GM12801 (cell line): ENCODE data around the gene SGK2.

Source experiments
- TF ChIP-seq, protein P1 (sequence below): IDR thresholded peaks from one replicate; pipeline ENCODE4 v1.5.1; 2011; ENCODE audit warnings: control low read depth; ENCODE audit not compliant: insufficient read length; ENCODE audit errors: extremely low read depth

The SGK2 gene

DNA sequence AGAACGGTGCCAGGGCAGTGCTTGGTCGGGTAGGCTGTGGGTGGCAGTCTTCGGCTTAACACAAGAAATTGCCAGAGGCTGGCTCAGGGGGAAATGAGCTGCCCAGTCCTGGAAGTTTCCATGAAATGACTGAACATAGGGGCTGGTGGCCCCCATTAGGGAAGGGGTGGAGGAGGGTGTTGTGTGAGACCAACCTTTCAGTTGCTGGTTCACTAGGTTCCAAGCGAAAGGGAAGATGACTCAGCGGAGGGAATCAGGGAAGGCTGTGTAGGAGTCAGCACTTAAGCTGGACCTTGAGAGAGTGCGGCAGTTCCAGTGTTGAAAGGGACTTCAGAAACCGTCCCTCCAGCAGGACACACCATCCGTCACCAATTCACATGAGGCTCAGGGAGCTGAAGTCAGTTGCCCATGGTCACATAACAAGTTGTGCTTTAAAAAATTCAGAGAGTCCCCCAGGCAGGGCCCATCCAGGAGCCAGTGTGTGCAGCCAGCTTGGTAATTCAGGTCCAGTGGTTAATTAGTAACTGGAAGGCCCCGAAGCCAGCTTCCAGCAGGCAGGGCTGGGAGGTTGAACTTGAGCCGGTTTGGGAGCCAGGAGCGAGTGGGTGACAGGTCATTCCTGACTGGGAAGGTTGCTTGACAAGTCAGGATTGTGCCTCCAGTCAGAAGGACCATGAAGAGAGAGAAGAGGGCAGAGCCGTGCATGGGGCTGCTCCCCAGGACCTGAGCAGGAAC is at the start of gene SGK2:
TSS of gene SGK2 (plus strand) at position 616 of the 735 bp plus-strand sequence. CDS start 7,469 bp downstream, outside the sequence.
- TF ChIP-seq, protein P1, sequence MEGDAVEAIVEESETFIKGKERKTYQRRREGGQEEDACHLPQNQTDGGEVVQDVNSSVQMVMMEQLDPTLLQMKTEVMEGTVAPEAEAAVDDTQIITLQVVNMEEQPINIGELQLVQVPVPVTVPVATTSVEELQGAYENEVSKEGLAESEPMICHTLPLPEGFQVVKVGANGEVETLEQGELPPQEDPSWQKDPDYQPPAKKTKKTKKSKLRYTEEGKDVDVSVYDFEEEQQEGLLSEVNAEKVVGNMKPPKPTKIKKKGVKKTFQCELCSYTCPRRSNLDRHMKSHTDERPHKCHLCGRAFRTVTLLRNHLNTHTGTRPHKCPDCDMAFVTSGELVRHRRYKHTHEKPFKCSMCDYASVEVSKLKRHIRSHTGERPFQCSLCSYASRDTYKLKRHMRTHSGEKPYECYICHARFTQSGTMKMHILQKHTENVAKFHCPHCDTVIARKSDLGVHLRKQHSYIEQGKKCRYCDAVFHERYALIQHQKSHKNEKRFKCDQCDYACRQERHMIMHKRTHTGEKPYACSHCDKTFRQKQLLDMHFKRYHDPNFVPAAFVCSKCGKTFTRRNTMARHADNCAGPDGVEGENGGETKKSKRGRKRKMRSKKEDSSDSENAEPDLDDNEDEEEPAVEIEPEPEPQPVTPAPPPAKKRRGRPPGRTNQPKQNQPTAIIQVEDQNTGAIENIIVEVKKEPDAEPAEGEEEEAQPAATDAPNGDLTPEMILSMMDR: no peak

DNA sequence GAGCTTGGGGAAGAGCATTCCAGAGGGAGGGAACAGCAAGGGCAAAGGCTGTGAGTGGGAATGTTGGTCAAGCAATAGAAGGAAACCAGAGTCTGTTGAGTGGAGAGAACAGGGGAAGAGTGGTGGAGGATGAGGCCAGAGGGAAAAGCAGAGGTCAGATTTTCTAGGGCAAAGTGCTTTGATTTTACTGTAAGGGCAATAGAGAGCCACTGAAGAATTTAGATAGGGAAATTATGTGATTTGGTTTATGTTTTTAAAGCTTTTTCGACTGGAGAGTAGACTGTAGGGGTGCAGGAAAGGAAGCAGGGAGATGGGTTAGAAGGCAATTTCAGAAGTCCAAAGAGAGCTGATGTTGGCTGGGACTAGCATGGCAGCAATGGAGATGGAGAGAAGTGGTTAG is 46.9 kb upstream of the SGK2 start:
- TF ChIP-seq, protein P1: no peak

DNA sequence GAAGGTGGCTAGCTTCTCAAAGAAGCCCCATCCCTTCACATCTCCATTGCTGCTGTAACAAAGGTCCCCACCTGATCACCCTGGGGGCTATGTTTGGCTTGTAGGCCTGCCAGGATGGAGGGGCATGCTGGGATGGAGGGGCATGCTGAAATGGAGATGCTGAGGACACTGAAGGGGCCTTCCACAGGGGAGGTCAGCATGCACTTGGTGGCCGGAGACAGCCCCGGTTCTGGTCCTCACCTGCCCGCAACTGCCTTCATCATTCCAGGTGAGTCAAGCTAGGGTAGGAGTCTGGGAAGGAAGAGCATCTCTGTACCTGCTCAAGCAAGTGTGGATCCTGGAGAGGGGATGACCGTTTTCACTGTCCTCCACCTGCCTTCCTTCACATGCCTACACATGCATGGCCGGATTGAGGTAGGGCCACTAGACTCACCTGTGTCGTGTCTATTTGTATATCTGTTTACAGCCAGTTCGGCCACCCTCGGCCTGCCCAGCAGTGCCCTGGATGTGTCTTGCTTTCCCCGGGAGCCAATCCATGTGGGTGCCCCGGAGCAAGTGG is 45.4 kb upstream of the SGK2 start:
- TF ChIP-seq, protein P1: no peak

DNA sequence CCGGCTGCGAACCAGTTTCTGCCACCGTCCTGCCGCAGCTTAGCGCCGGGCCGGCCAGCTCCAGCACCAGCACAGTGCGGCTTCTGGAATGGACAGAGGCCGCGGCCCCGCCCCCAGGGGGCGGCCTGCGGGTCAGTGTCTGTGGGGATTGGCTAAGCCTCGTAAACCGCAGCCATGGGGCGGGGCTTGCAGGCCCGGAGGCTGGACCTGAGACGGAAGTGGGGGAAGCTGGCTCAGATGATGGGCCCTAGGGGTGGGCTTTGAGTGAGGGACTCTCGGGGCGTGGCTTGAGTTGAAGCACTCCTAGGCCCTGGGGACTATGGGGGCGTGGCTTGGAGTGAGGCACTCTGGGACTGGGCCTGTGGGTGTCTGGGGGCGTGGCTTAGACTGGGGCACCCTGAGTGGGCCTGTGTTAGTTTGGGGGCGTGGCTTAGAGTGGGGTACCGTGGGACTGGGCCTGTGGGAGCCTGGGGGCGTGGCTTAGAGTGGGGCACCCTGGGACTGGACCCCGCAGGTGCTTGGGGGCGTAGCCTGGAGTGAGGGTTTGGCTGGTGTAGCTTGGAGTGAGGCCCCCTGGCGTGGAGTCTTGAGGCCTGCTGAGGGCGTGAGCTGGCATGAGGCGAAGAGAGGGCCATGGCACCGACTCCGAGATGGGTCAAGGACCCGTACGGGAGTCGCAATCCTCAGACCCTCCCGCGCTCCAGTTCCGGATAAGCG is 44.7 kb upstream of the SGK2 start:
- TF ChIP-seq, protein P1: no peak

DNA sequence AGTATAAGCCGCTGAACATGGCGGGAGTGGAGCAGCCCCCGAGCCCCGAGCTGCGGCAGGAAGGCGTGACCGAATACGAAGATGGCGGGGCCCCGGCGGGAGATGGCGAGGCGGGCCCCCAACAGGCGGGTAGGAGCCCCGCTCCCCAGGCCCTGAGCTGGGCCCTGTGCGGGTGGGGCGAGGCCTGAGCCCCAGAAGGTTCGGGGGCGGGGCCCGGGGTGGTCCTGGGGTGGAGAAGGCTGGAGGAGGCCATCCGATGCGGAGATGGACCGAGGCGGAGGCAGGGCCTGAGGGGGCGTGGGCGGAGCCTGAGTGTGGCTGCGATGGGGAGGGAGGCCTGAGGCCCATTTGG is 44.2 kb upstream of the SGK2 start:
- TF ChIP-seq, protein P1: no peak

DNA sequence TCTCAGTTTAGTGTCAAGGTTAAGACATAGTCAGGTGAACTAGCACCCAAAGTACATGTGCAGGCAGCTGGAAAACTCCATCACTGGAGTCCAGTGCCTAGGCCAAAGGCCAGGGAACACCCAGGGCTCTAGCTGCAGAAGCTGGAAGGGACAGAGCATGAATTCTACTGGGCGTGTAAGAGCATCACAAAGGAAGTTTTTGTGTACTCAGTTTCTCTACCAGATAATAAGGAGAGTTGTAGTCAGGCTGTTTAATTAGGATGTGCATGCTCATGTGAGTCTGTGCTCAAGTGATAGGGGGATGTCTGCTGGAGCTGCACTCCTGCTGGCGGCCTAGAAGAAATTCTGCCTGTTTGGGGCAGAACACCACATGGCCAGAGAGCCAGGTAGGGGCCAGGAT is 43.2 kb upstream of the SGK2 start:
- TF ChIP-seq, protein P1: no peak

DNA sequence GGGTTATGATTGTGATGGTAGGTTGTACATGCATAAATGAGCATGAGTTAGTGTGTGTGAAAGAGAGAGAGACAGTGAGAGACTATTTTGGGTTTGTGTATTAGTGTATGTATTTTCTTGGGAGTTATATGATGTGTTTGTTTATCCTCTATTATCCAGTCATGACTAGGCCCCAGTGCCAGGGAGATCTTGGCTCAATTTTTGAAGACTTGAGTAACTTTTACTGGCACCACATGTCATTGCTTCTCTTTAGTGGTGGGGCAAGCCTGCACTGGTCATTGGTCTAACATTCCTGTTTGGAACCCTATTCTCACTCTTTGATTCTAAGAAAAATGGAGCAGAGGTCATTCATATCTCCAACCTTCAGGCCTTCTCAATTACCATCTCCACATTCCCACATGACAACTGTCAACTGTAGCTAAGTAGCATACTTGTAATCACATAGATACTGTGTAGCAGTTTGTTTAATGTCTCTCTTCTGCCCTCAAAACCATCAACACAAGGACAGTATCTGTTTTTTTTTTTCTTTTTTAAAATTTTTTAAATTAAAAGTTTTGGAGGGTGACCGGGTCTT is 42.5 kb upstream of the SGK2 start:
- TF ChIP-seq, protein P1: no peak
